GM19099 (cell line): Measurements from ENCODE around the gene FNDC1.

Source experiments
- POLR2A ChIP-seq: IDR thresholded peaks from 3 replicates; pipeline ENCODE4 v1.6.1; 2011; ENCODE audit warnings: low read depth; ENCODE audit not compliant: insufficient read length; ENCODE audit errors: extremely low read depth

Gene FNDC1

DNA sequence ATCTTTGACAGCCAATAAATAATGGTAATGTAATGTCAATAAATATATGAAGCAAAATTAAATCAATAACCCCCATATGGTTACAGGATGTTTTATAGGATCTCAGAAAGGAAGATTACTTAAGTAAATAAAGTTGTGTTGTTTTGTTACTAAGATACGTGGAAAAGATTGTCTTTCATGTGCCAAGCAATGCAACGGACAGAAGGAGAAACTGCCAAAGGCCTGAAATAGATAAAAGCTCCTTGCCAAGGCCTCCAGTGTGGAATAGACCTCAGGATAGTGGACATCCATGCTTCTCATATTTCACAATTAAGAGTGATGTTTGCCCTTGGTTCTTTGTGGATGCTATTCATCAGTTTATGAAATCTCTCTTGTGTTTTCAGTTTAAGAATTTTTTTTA, 16.4 kb upstream of the FNDC1 start:
- no peak for TF ChIP-seq POLR2A

DNA sequence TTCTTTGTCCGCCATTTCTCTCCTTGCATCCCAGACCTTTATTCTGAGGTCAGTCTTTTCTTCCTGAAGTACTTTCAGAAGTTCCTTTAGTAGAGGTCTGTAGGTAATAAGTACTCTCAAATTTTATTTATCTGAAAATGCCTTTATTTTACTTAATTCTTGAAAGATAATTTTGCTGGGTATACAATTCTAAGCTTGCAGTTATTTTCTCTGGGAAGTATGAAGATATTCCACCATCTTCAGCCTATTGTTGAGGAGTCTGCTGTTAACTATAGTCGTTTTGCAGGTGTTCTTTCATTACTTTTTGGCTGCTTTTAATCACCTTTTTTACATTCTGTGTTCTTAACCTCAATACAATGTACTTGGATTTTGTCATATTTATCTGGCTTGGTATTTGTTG, 13.5 kb upstream of the FNDC1 start:
- no peak for TF ChIP-seq POLR2A

DNA sequence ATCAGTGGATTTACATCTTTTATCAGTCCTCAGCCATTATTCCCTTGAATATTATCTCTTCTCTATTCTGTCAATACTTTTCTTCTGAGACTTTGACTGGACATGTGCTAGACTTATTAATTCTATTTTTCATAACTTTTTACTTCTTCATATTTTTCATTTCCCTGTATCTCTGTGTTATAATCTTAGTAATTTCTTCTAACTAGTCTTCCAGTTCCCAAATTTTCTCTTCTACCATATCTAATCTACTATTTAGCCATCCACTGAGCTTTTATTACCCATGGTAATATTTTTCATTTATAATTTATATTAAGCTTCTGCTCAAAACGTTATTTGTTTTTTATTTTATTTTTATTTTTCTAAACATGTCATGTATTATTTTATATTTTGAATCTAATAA, 13.1 kb upstream of the FNDC1 start:
- TF ChIP-seq POLR2A: no peak

DNA sequence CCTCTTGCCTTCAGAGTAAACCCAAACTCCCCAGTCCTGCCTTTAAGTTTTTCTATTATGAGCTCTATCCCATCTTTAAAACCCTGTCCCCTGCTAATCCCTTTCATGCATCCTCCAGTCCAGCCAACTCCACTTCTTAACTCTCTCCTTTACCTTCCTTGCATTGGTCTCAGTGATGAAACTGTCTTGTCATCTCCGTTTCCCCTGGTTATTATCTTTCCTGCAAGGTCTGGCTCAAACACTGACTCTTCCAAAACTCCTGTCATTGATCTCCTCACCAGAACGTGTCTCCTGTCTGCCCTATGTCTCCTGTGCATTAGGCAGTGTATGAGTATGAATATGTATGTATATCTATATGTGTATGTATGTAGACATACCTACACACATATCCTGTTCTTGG, 11.8 kb upstream of the FNDC1 start:
- no peak for TF ChIP-seq POLR2A

DNA sequence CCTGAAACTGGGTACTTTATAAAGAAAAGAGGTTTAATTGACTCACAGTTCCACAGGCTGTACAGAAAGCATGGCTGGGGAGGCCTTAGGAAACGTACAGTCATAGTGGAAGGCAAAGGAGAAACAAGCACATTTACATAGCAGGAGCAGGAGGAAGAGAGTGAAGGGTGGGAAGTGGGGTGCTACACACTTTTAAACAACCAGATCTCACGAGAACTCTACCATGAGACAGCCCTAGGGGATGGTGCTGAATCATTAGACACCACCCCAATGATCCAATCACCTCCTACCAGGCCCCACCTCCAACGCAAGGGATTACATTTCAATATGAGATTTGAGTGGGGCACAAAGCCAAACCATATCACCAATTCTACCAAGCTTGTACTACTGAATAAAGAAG, 7.4 kb upstream of the FNDC1 start:
- TF ChIP-seq POLR2A: no peak

DNA sequence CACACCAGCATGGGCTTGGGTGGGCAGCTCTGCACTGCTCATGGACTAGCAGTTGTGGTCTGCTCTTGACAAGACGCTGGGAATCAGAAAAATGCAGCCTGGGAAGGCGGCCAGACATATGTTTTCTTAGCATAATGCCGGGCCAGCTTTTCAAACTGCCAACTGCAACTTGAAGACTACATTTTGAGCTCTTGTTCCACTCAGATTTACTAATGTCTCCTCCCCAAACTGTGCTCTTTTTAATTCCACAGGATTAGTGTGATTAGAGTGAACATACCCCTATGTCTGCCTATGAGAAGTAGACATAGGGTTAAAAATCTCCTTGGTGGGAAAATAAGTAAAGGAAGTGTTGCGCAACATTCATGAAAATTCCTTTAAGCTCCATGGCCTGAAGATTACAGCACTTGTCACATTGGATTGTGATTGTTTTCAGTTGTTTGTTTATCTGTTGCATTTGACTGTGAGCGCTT, 5.3 kb upstream of the FNDC1 start:
- TF ChIP-seq POLR2A: no peak

DNA sequence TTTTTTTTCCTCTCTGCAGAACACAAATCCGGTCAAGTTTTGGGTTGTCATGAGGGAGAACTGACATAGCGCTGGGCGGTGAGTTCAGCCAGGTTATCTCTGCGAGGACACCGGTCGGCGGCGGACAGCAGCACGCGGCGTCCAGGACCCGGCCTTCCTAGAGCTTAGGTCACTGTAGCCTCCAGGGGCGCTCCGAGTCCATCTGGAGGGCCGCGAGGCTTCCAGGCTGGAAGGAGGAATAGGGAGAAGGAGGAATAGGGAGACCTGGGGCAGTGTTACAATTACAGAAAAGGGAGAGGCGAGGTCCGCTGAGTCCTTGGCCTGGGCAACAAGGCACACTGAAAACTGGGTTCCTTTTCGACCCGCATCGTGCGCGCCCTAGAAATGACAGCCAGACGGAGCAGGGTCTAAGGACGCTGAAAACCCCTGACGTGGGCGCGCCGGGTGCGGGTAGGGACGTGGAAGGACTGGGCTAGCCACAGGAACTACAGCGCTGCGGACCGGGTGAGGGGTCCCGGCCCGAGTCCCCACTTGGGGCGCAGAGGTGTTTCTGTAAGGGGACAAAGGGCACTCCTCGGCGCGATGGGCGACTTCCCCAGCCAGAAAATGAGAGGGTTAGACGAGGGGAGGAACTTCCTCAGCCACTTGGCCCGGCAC, 536 bp upstream of the FNDC1 start:
- TF ChIP-seq POLR2A: no peak

DNA sequence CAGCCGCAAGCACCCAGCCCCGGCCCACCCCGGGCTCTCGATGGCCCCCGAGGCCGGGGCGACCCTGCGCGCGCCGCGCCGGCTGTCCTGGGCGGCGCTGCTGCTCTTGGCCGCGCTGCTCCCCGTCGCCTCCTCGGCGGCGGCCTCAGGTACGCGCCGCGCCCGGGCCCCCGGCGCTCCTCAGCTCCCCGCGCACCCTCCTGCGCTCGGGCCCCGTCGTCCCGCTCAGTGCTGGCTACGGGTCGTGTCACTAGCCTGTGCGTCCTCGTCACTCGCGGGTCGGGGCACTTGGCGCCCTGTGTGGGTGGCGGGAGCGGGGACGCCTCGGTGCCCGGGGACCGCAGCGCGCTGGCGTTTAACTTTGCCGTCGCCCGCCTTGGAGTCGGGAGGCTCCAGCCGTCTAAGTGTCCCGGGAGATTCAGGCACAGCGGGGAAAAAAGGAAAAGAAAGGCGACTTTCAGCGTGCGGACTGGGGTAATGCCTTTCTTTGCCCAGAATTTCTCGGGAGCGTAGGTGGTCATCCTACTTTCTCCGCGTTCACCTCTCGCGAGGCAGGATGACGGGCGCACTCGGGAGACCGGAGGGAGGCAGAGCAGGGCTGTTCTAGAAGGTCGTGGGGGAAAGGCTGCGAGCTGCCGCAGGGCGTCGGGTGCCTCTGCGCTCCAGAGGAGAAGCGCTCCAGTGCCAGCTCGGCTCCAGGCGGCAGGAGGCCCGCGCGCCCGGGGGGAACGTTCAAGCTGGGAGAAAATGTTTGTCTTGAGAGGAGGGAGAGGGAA, 545 bp downstream of the FNDC1 start:
- no peak for TF ChIP-seq POLR2A

DNA sequence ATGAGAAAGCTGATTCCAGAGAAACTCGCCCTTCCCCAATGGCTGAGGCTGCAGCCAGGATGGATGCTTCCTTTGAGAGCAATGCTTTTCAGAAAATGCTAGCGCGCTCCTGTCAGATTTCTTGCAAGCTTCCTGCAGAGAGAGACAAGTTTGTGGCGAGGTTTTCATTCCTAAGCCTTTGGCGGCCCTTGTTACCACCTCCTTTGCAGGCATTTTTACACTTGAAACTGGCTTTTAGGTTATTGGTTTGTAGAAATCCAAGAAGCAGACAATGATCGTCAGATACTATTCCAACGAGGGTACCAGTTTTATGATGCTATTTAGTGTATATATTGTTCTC, 1.1 kb downstream of the FNDC1 start:
- TF ChIP-seq POLR2A: no peak

DNA sequence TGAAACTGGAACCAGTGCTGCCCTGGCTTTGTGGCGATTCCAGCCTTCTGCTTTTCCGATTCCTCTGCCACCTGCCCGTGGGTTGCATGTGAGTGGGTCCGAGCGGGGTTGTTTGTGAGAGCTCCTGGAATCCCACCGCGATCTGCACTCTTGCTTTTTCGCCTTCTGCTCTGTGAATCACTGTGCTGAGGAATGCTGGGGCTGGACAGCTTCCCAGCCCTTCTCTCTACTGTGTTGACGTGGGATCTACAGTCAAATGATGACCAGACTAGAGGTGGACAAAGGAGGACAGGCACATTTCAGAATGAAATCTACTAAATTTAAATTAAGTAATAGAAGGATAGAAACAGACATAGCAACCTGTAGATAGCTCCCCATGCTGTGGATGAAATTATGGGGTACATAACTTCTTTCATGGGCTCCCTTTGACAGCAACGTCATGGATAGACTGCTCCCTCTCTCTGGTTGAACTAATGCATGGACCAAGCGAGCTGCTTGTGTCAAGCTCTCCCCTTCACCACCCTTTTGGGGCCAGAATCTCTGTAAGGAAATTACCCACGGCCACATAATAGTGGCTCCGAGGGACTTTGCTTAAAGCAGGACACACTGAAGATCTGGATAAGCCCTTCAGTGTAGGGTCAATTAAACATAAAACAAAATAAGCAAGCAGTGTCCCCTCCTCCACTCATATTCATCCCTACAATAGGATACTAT, 2.0 kb downstream of the FNDC1 start:
- TF ChIP-seq POLR2A: no peak

DNA sequence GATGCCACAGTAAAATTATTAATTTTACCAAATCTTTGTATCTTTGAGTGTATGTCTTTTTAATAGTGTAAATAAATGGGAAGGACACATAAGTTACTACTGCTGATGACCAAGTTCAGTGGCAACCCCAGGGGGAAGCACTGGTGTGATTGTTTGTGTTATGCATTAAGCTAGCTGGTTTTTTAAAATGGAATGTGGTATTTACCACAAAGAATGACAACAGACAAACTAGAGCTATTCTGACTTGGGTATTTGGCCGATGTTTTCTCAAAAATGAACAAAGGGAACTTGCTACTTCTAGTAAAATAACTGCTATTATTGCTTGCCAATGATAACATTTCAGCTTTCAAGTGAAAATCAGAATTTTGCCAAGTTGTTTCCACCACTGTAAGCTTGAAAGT, 2.9 kb downstream of the FNDC1 start:
- no peak for TF ChIP-seq POLR2A

DNA sequence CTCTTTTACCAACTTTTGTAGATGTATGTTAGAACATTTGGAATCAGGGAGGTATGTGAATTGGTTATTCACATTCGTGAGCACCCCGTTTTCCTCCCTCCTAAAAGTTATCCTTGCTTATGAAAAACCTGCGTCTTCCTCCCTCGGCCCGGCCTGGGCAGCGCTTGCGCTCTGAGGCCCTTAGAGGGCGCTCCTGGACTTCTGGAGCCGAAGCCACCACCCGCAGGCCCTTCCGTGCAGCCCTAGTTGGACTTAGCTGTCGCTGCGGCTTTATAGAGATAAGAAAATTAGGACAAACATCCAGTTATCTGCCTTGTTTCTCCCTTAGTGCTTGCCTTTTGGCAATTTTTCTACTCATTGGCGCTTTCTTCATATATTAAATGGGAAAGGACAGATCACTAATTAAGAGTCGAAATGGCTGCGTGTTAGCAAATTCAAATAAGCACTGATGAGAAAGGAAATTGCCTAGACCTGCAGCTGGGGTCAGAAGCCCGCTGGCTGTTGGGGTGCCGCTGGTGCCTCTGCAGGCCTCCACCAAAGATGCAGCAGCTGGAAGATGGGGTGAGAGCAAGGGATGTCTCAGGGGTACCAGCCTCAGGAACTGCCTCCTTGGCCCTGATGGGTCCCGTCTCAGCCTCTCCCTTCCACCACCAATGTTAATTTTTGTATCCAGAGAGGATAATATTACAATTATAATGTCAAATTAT, 5.2 kb downstream of the FNDC1 start:
- TF ChIP-seq POLR2A: no peak

DNA sequence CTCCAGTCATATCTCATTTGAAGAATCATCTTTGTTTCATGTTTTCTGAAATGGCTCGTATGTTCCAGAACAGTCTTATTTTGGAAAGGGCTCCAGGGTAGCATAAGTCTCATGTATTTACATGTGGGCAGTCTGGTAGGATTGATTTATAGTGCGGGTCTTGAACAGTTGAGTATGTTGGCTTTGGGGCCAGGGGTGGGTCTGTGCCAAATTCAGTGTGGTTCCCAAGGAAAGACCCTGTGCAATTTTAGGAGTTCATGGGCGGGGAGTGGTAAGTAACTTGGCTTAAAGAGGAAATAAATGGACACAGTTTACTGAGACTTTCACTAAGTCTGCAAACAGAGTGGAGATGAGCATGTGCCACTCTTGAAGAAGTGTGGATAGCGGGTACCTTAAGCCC, 7.7 kb downstream of the FNDC1 start:
- no peak for TF ChIP-seq POLR2A

DNA sequence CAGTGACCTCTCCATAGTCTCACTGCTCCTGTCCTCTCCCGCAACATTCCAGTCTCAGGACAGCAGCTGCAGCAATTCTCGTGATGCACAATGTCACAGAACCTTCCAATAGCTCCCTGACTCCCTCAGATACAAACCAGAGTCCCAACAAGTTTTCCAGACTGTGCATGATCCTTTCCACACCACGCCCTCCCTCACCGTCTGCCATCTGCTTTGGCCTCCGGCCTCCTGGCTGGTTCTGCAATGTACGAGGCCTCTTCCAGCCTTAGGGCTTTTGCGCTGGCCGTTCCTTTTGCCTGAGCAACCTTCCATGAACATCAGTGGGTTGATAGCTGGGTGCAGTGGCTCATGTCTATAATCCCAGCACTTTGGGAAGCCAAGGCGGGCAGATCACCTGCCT, 9.6 kb downstream of the FNDC1 start:
- no peak for TF ChIP-seq POLR2A

DNA sequence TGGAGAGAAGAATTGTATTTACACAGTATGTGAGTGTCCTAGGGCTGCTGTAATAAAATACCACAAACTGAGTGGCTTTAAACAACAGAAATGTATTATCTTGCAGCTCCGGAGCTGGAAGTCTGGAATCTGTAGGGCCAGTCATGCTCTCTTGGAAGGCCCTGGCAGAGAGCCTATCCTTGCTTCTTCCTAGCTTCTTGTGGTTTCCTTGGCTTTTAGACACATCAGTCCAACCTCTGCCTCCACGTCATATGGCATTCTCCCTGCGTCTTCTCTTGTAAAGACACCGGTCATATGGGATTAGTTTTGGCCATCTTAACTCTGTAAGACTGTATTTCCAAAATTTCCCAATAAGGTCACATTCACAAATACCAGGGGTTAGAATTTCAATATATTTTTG, 10.8 kb downstream of the FNDC1 start:
- no peak for TF ChIP-seq POLR2A

DNA sequence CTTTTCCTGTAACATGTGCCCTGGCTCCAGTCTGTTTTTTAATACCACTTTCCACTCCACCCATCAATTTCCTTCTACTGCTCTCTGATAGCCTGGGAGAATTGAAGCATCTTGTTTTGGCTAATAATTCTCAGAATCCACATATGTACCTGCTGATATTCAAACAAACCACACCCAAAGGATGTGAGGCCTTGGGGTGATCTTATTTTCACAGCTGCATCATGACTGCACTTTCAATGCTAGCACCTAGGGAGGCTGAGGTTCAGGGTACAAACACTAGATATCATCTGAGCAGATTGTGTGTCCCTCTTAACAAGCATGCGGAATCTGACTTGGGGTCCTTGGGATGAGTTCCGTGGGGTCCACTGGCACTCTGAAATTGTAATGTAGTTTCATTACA, 12.7 kb downstream of the FNDC1 start:
- no peak for TF ChIP-seq POLR2A

DNA sequence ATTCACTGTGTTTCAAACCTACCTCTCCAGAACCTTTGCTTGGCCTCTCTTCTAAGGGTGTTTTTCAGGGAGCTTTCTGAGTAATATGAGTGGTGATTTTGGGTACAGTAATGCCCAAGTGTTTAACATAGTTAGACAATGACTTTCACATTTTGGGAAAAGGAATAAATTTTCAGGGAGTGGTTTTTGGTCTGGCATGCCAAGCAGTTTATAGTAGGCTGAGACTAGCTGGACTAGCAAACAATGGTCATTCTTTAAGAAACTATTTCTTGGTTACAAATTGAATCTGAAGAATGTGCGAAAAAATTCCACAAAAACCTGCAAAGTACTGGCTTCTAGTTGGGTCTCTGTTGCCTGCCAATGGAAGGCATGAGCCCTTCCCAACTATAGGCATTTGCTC, 15.4 kb downstream of the FNDC1 start:
- no peak for TF ChIP-seq POLR2A
